Measurements from ENCODE around the gene GBX1. TPM values are rescaled to one million over a fixed set of nuclear protein-coding genes. Genes with fewer than 3 reads are reported as not detected.

GBX1 gene
- total RNA-seq, 3 donors from 2014 or later (not counting 1 experiment from before 2014, with no cell fraction given), result not detected

- DNase-seq (no peak), ATAC-seq (no peak)
- no peaks in the 10 kb centered on the region for H3K9me3 Mint-ChIP-seq
- H3K4me1 ChIP-seq (ENCODE audit: control insufficient read depth, insufficient read depth, low read length), result no peaks in the 10 kb centered on the region
- no peaks in the 10 kb centered on the region for H3K9me3 ChIP-seq (ENCODE audit: control insufficient read depth, insufficient read depth, low read length)
- H3K27me3 ChIP-seq (ENCODE audit: control insufficient read depth, insufficient read depth, low read length), result no peaks in the 10 kb centered on the region
- H3K4me1 Mint-ChIP-seq, result no peaks in the 10 kb centered on the region
- H3K27ac ChIP-seq (ENCODE audit: low read length), result no peak overlapping the region
- 90% methylated on average over 2 of the region's 4 CpGs for WGBS (ENCODE audit: insufficient coverage)
- peaks cover 0 to 4% of the 10 kb centered on the region in 2 donors for H3K27me3 Mint-ChIP-seq (ENCODE audit: low read depth in 2 of 2)
- no peaks in the 10 kb centered on the region for H3K36me3 ChIP-seq (ENCODE audit: control insufficient read depth, insufficient read depth, low read length)
- no peak overlapping the region for H3K27ac Mint-ChIP-seq
- H3K4me3 ChIP-seq (ENCODE audit: low read length), result no peak overlapping the region
- no peak for TF ChIP-seq CTCF (IDR thresholded peaks at IDR 0.05)
- no peak overlapping the region for H3K4me3 Mint-ChIP-seq
- intact Hi-C loops (cut with micrococcal nuclease), result no loop called here
- H3K36me3 Mint-ChIP-seq, result no peaks in the 10 kb centered on the region
These were observed 21.5 kb upstream of the GBX1 start for GRCh38 chr7:151189038-151189437.

- no peaks in the 10 kb centered on the region for H3K9me3 ChIP-seq (ENCODE audit: control insufficient read depth, insufficient read depth, low read length)
- no peak overlapping the region for H3K27ac Mint-ChIP-seq
- no peak overlapping the region for H3K4me3 Mint-ChIP-seq
- H3K27me3 Mint-ChIP-seq (ENCODE audit: low read depth in 2 of 2), result peaks cover 0 to 4% of the 10 kb centered on the region in 2 donors
- no peaks in the 10 kb centered on the region for H3K36me3 Mint-ChIP-seq
- H3K27me3 ChIP-seq (ENCODE audit: control insufficient read depth, insufficient read depth, low read length), result no peaks in the 10 kb centered on the region
- no peak overlapping the region for H3K27ac ChIP-seq (ENCODE audit: low read length)
- no peaks in the 10 kb centered on the region for H3K36me3 ChIP-seq (ENCODE audit: control insufficient read depth, insufficient read depth, low read length)
- ATAC-seq (no peak), DNase-seq (no peak)
- no peak overlapping the region for H3K4me3 ChIP-seq (ENCODE audit: low read length)
- TF ChIP-seq CTCF (IDR thresholded peaks at IDR 0.05), result no peak
- no peaks in the 10 kb centered on the region for H3K4me1 Mint-ChIP-seq
- no peaks in the 10 kb centered on the region for H3K4me1 ChIP-seq (ENCODE audit: control insufficient read depth, insufficient read depth, low read length)
- intact Hi-C loops (cut with micrococcal nuclease), result no loop called here
- 27% methylated on average over 5 of the region's 5 CpGs for WGBS (ENCODE audit: insufficient coverage)
- no peaks in the 10 kb centered on the region for H3K9me3 Mint-ChIP-seq
These were observed 20.7 kb upstream of the GBX1 start for GRCh38 chr7:151188252-151188542.

GRCh38 chr7:151187409-151188251 lies 20.1 kb upstream of the GBX1 start:
- no peaks in the 10 kb centered on the region for H3K9me3 Mint-ChIP-seq
- DNase-seq (no peak), ATAC-seq (no peak)
- Histone ChIP-seq H3K4me1 (ENCODE audit: control insufficient read depth, insufficient read depth, low read length) (no peaks in the 10 kb centered on the region), H3K27me3 (ENCODE audit: control insufficient read depth, insufficient read depth, low read length) (no peaks in the 10 kb centered on the region), H3K9me3 (ENCODE audit: control insufficient read depth, insufficient read depth, low read length) (no peaks in the 10 kb centered on the region), H3K4me3 (ENCODE audit: low read length) (no peak overlapping the region), H3K27ac (ENCODE audit: low read length) (no peak overlapping the region), H3K36me3 (ENCODE audit: control insufficient read depth, insufficient read depth, low read length) (no peaks in the 10 kb centered on the region)
- no peak for TF ChIP-seq CTCF (IDR thresholded peaks at IDR 0.05)
- H3K27ac Mint-ChIP-seq, result no peak overlapping the region
- no peaks in the 10 kb centered on the region for H3K4me1 Mint-ChIP-seq
- no peak overlapping the region for H3K4me3 Mint-ChIP-seq
- intact Hi-C loops (cut with micrococcal nuclease), result no loop called here
- WGBS (ENCODE audit: insufficient coverage), result 86% methylated on average over 22 of the region's 22 CpGs
- H3K27me3 Mint-ChIP-seq (ENCODE audit: low read depth in 2 of 2), result peaks cover 0 to 4% of the 10 kb centered on the region in 2 donors
- no peaks in the 10 kb centered on the region for H3K36me3 Mint-ChIP-seq
